Panc1 (cell line): ENCODE results near the gene TMTC2. TPM values are rescaled to one million over a fixed set of nuclear protein-coding genes. Genes with fewer than 3 reads are reported as not detected.

Experiments used
- ATAC-seq: fragments of 200-7000 bp; cut with Tn5 transposase; 2 replicates; pipeline ENCODE4 v1.9.1; 2020; ENCODE audit warnings: mild to moderate bottlenecking, moderate library complexity
- BruUV-seq: library from RNA; stranded (reverse); fragments of 400-500 nt; replicated peaks from 2 replicates; lab custom pipeline; 2021; lab: Mats Ljungman, UMichigan
- CTCF ChIA-PET: fragments of 300-600 bp; sonication (Branson Sonifier 250); formaldehyde crosslinking; loops from one replicate; lab custom pipeline; 2022; ENCODE audit warnings: antibody characterized with exemption; lab: Charles Lee
- POLR2A ChIA-PET: fragments of 300-600 bp; sonication (Branson Sonifier 250); formaldehyde crosslinking; loops from one replicate; lab custom pipeline; 2022; ENCODE audit warnings: antibody characterized with exemption; lab: Charles Lee
- DNase-seq: peaks from one replicate; pipeline ENCODE4 v3.0.0-alpha.2; 2010; ENCODE audit warnings: low read depth, low spot score
- H3K27ac ChIP-seq: 2 replicates; pipeline ENCODE4 v1.5.1; 2011; ENCODE audit warnings: mild to moderate bottlenecking, low read length, inconsistent platforms
- H3K27me3 ChIP-seq: fragments of 200-500 bp; sonication (Bioruptor generic); 2 replicates; pipeline ENCODE4 v1.6.0; 2014; ENCODE audit warnings: low read length, inconsistent platforms; ENCODE audit not compliant: control insufficient read depth, insufficient read depth
- H3K36me3 ChIP-seq: fragments of 200-500 bp; sonication (Bioruptor generic); 2 replicates; pipeline ENCODE4 v1.5.1; 2014; ENCODE audit warnings: inconsistent platforms, mild to moderate bottlenecking, low read length, moderate library complexity; ENCODE audit not compliant: control insufficient read depth, insufficient read depth
- H3K4me1 ChIP-seq: 2 replicates; pipeline ENCODE4 v1.5.1; 2011; ENCODE audit warnings: inconsistent platforms, mild to moderate bottlenecking, low read length, moderate library complexity; ENCODE audit not compliant: control insufficient read depth, insufficient read depth
- H3K4me3 ChIP-seq, 2 experiments: 2 replicates each; pipeline ENCODE4 v1.5.1; 2011 to 2012; ENCODE audit warnings: low read depth in 2 of 2, low read length in 2 of 2, mild to moderate bottlenecking in 2 of 2, inconsistent platforms in 1 of 2, moderate library complexity in 1 of 2
- H3K9me3 ChIP-seq: fragments of 200-500 bp; sonication (Bioruptor generic); 2 replicates; pipeline ENCODE4 v1.5.1; 2014; ENCODE audit warnings: low read depth, mild to moderate bottlenecking, inconsistent platforms, low read length, moderate library complexity; ENCODE audit not compliant: control insufficient read depth, insufficient read depth
- CTCF ChIP-seq: fragments of 450-650 bp; IDR thresholded peaks from 2 replicates; pipeline ENCODE4 v1.5.1; 2017; ENCODE audit warnings: mild to moderate bottlenecking
- POLR2AphosphoS5 ChIP-seq: IDR thresholded peaks from 2 replicates; pipeline ENCODE4 v1.6.1; 2012; ENCODE audit warnings: mild to moderate bottlenecking, low read depth, low read length, moderate library complexity
- REST ChIP-seq, 2 experiments: IDR thresholded peaks; 2 replicates each; pipeline ENCODE4 v1.6.1; 2011 to 2012; ENCODE audit warnings: low read depth in 2 of 2, control low read depth in 1 of 2, low read length in 1 of 2, mild to moderate bottlenecking in 1 of 2, moderate library complexity in 1 of 2; ENCODE audit not compliant: insufficient read depth in 1 of 2
- SIN3A ChIP-seq: IDR thresholded peaks from 2 replicates; pipeline ENCODE4 v1.6.1; 2012; ENCODE audit warnings: low read depth, mild to moderate bottlenecking, low read length, moderate library complexity, borderline replicate concordance; ENCODE audit not compliant: insufficient read depth
- TCF7L2 ChIP-seq: IDR thresholded peaks from 2 replicates; pipeline ENCODE4 v1.6.1; 2011; ENCODE audit warnings: mild to moderate bottlenecking, low read depth, low read length, inconsistent platforms
- in situ Hi-C: cut with HindIII; loops from 2 replicates; pipeline ENCODE4 v1.10.0; 2016; ENCODE audit warnings: low sequenced_read_pairs, low pct_unique_long_range_greater_than_20kb
- intact Hi-C: fragments of 100-400 bp; cut with micrococcal nuclease; formaldehyde crosslinking; loops from one replicate; pipeline ENCODE4 v1.10.0; 2022; ENCODE audit not compliant: unreplicated experiment
- total RNA-seq: library from RNA; stranded (reverse); gene quantifications from one replicate; pipeline ENCODE4 v1.2.1, GENCODE V29; 2021; ENCODE audit not compliant: unreplicated experiment

TMTC2 gene
- total RNA-seq, 1 experiment from 2014 or later = 5.7 TPM

GRCh38 chr12:83092606-83093005 lies 405.9 kb downstream of the TMTC2 start:
- no peak for ATAC-seq
- Histone ChIP-seq H3K4me1 (no peaks in the 10 kb centered on the region), H3K9me3 (no peaks in the 10 kb centered on the region), H3K36me3 (no peaks in the 10 kb centered on the region), H3K4me3 (no peak overlapping the region), H3K27ac (no peak overlapping the region), H3K27me3 (no peaks in the 10 kb centered on the region)
- ChIA-PET POLR2A (no interaction called here), CTCF (no interaction called here)
- no TSS peak for BruUV-seq
- intact Hi-C loops (no loop called here), in situ Hi-C loops (no loop called here)
- DNase-seq = no peak
- TF ChIP-seq CTCF = no peak
- TF ChIP-seq POLR2AphosphoS5 = no peak
- TF ChIP-seq TCF7L2 = no peak
- no peak for TF ChIP-seq SIN3A
- TF ChIP-seq REST (IDR thresholded peaks at IDR 0.05; ENCODE audit: insufficient read depth in 1 of 2, low read depth in 2 of 2, low read length in 1 of 2) = no peak

- ChIA-PET POLR2A (no interaction called here), CTCF (no interaction called here)
- Histone ChIP-seq H3K36me3 (no peaks in the 10 kb centered on the region), H3K9me3 (no peaks in the 10 kb centered on the region), H3K27me3 (no peaks in the 10 kb centered on the region), H3K27ac (no peak overlapping the region), H3K4me1 (no peaks in the 10 kb centered on the region), H3K4me3 (no peak overlapping the region)
- ATAC-seq (no peak), DNase-seq (no peak)
- in situ Hi-C loops = no loop called here
- intact Hi-C loops = no loop called here
- no peak for TF ChIP-seq SIN3A
- TF ChIP-seq REST (IDR thresholded peaks at IDR 0.05; ENCODE audit: insufficient read depth in 1 of 2, low read depth in 2 of 2, low read length in 1 of 2) = no peak
- no peak for TF ChIP-seq CTCF
- TF ChIP-seq POLR2AphosphoS5 = no peak
- no peak for TF ChIP-seq TCF7L2
- BruUV-seq = no TSS peak
Observed at GRCh38 chr12:83093426-83093825, 406.7 kb downstream of the TMTC2 start.
